Dendritic cell treated with granulocyte-macrophage colony-stimulating factor and Interleukin-4, amounts not matched to agents 40 ng/mL and 50 ng/mL, for 4 days (primary cell): ENCODE data around the gene OR51V1.

Experiments
- H3K27ac Mint-ChIP-seq: one replicate; pipeline ENCODE4 v1.8.0; 2022; ENCODE audit warnings: mild to moderate bottlenecking, mixed read lengths
- H3K27me3 Mint-ChIP-seq: one replicate; pipeline ENCODE4 v1.8.0; 2022; ENCODE audit warnings: mild to moderate bottlenecking, mixed read lengths
- H3K36me3 Mint-ChIP-seq: one replicate; pipeline ENCODE4 v1.8.0; 2022; ENCODE audit warnings: low read depth, mixed read lengths
- H3K4me1 Mint-ChIP-seq: one replicate; pipeline ENCODE4 v1.8.0; 2022; ENCODE audit warnings: low read depth, mixed read lengths
- H3K4me3 Mint-ChIP-seq: one replicate; pipeline ENCODE4 v1.8.0; 2022; ENCODE audit warnings: mild to moderate bottlenecking, moderate library complexity, mixed read lengths
- H3K9me3 Mint-ChIP-seq: one replicate; pipeline ENCODE4 v1.8.0; 2022; ENCODE audit warnings: mixed read lengths
- intact Hi-C: fragments of 100-400 bp; cut with micrococcal nuclease; formaldehyde crosslinking; loops from one replicate; pipeline ENCODE4 v1.15.0; 2022

OR51V1 gene

GRCh38 chr11:5224538-5225479, 24.3 kb upstream of the OR51V1 start:
- Mint-ChIP-seq H3K9me3 (peaks cover 16% of the 10 kb centered on the region), H3K4me1 (no peaks in the 10 kb centered on the region), H3K27ac (no peak overlapping the region), H3K4me3 (no peak overlapping the region), H3K36me3 (no peaks in the 10 kb centered on the region), H3K27me3 (no peaks in the 10 kb centered on the region)
- intact Hi-C loops, result no loop called here

- Mint-ChIP-seq H3K36me3 (no peaks in the 10 kb centered on the region), H3K4me3 (no peak overlapping the region), H3K27me3 (no peaks in the 10 kb centered on the region), H3K4me1 (no peaks in the 10 kb centered on the region), H3K27ac (no peak overlapping the region), H3K9me3 (peaks cover 22% of the 10 kb centered on the region)
- intact Hi-C loops, result no loop called here
These were observed 23.2 kb upstream of the OR51V1 start for GRCh38 chr11:5223686-5224085.

GRCh38 chr11:5223146-5223545, 22.7 kb upstream of the OR51V1 start:
- Mint-ChIP-seq H3K4me1 (no peaks in the 10 kb centered on the region), H3K27ac (no peak overlapping the region), H3K9me3 (peaks cover 25% of the 10 kb centered on the region), H3K27me3 (no peaks in the 10 kb centered on the region), H3K4me3 (no peak overlapping the region), H3K36me3 (no peaks in the 10 kb centered on the region)
- intact Hi-C loops, result no loop called here

GRCh38 chr11:5210376-5210885, 9.9 kb upstream of the OR51V1 start:
- intact Hi-C loops, result no loop called here
- H3K9me3 Mint-ChIP-seq, result no peaks in the 10 kb centered on the region
- H3K4me1 Mint-ChIP-seq, result no peaks in the 10 kb centered on the region
- H3K27ac Mint-ChIP-seq, result no peak overlapping the region
- H3K27me3 Mint-ChIP-seq, result no peaks in the 10 kb centered on the region
- H3K36me3 Mint-ChIP-seq, result no peaks in the 10 kb centered on the region
- no peak overlapping the region for H3K4me3 Mint-ChIP-seq

- no peaks in the 10 kb centered on the region for H3K36me3 Mint-ChIP-seq
- no peak overlapping the region for H3K4me3 Mint-ChIP-seq
- no peaks in the 10 kb centered on the region for H3K9me3 Mint-ChIP-seq
- H3K4me1 Mint-ChIP-seq, result no peaks in the 10 kb centered on the region
- intact Hi-C loops, result loop anchor here (1.0 to 10.0 kb wide), 3 partner anchors 176 to 688 kb away; partner anchors contain the start of genes OR52E5 and OR52N2
- H3K27me3 Mint-ChIP-seq, result no peaks in the 10 kb centered on the region
- H3K27ac Mint-ChIP-seq, result no peak overlapping the region
These were observed 4.3 kb upstream of the OR51V1 start for GRCh38 chr11:5204787-5205186.

- H3K27ac Mint-ChIP-seq, result no peak overlapping the region
- no peak overlapping the region for H3K4me3 Mint-ChIP-seq
- no peaks in the 10 kb centered on the region for H3K36me3 Mint-ChIP-seq
- H3K27me3 Mint-ChIP-seq, result no peaks in the 10 kb centered on the region
- H3K9me3 Mint-ChIP-seq, result no peaks in the 10 kb centered on the region
- intact Hi-C loops, result loop anchor here (5.0 to 10.0 kb wide), 2 partner anchors 601 to 689 kb away; partner anchors contain the start of genes OR52E5 and OR52N2
- H3K4me1 Mint-ChIP-seq, result no peaks in the 10 kb centered on the region
These were observed 2.9 kb upstream of the OR51V1 start for GRCh38 chr11:5203366-5203765.

GRCh38 chr11:5198285-5198684, 2.2 kb downstream of the OR51V1 start:
- H3K4me1 Mint-ChIP-seq, result no peaks in the 10 kb centered on the region
- no peaks in the 10 kb centered on the region for H3K36me3 Mint-ChIP-seq
- peaks cover 7% of the 10 kb centered on the region for H3K9me3 Mint-ChIP-seq
- intact Hi-C loops, result no loop called here
- no peak overlapping the region for H3K4me3 Mint-ChIP-seq
- no peaks in the 10 kb centered on the region for H3K27me3 Mint-ChIP-seq
- no peak overlapping the region for H3K27ac Mint-ChIP-seq

- intact Hi-C loops, result no loop called here
- H3K4me3 Mint-ChIP-seq, result no peak overlapping the region
- H3K27ac Mint-ChIP-seq, result no peak overlapping the region
- H3K27me3 Mint-ChIP-seq, result no peaks in the 10 kb centered on the region
- H3K36me3 Mint-ChIP-seq, result no peaks in the 10 kb centered on the region
- H3K9me3 Mint-ChIP-seq, result peaks cover 13% of the 10 kb centered on the region
- H3K4me1 Mint-ChIP-seq, result no peaks in the 10 kb centered on the region
These were observed 2.9 kb downstream of the OR51V1 start for GRCh38 chr11:5197536-5197935.

- H3K4me3 Mint-ChIP-seq, result no peak overlapping the region
- H3K36me3 Mint-ChIP-seq, result no peaks in the 10 kb centered on the region
- intact Hi-C loops, result no loop called here
These were observed 3.8 kb downstream of the OR51V1 start for GRCh38 chr11:5196731-5197130.

GRCh38 chr11:5196067-5196466, 4.4 kb downstream of the OR51V1 start:
- no peaks in the 10 kb centered on the region for H3K4me1 Mint-ChIP-seq
- intact Hi-C loops, result no loop called here
- no peak overlapping the region for H3K4me3 Mint-ChIP-seq
- no peak overlapping the region for H3K27ac Mint-ChIP-seq
- H3K9me3 Mint-ChIP-seq, result peaks cover 13% of the 10 kb centered on the region
- H3K36me3 Mint-ChIP-seq, result no peaks in the 10 kb centered on the region
- no peaks in the 10 kb centered on the region for H3K27me3 Mint-ChIP-seq

More at GRCh38 chr11:5196731-5197130, 3.8 kb downstream of the OR51V1 start:
- Mint-ChIP-seq H3K27me3 (no peaks in the 10 kb centered on the region), H3K9me3 (peaks cover 13% of the 10 kb centered on the region), H3K27ac (no peak overlapping the region), H3K4me1 (no peaks in the 10 kb centered on the region)

GRCh38 chr11:5192738-5193137, 7.7 kb downstream of the OR51V1 start:
- intact Hi-C loops, result no loop called here
- no peaks in the 10 kb centered on the region for H3K36me3 Mint-ChIP-seq
- no peak overlapping the region for H3K27ac Mint-ChIP-seq
- H3K9me3 Mint-ChIP-seq, result peaks cover 13% of the 10 kb centered on the region
- H3K4me3 Mint-ChIP-seq, result no peak overlapping the region
- H3K27me3 Mint-ChIP-seq, result no peaks in the 10 kb centered on the region
- H3K4me1 Mint-ChIP-seq, result no peaks in the 10 kb centered on the region

- intact Hi-C loops, result no loop called here
- Mint-ChIP-seq H3K4me3 (no peak overlapping the region), H3K27ac (no peak overlapping the region), H3K4me1 (no peaks in the 10 kb centered on the region), H3K27me3 (no peaks in the 10 kb centered on the region), H3K9me3 (peaks cover 5% of the 10 kb centered on the region), H3K36me3 (no peaks in the 10 kb centered on the region)
These were observed 12.3 kb downstream of the OR51V1 start for GRCh38 chr11:5188201-5188600.

- no peaks in the 10 kb centered on the region for H3K36me3 Mint-ChIP-seq
- H3K27me3 Mint-ChIP-seq, result no peaks in the 10 kb centered on the region
- no peak overlapping the region for H3K4me3 Mint-ChIP-seq
- H3K27ac Mint-ChIP-seq, result no peak overlapping the region
- intact Hi-C loops, result no loop called here
- H3K9me3 Mint-ChIP-seq, result no peaks in the 10 kb centered on the region
- H3K4me1 Mint-ChIP-seq, result no peaks in the 10 kb centered on the region
These were observed 22.2 kb downstream of the OR51V1 start for GRCh38 chr11:5178046-5178837.

- intact Hi-C loops, result no loop called here
- no peaks in the 10 kb centered on the region for H3K36me3 Mint-ChIP-seq
- H3K9me3 Mint-ChIP-seq, result no peaks in the 10 kb centered on the region
- H3K4me1 Mint-ChIP-seq, result no peaks in the 10 kb centered on the region
- no peak overlapping the region for H3K27ac Mint-ChIP-seq
- H3K27me3 Mint-ChIP-seq, result no peaks in the 10 kb centered on the region
- no peak overlapping the region for H3K4me3 Mint-ChIP-seq
These were observed 25.5 kb downstream of the OR51V1 start for GRCh38 chr11:5174934-5175333.
